Memory B cell (primary cell): ENCODE measurements around the gene TMEM37.

Experiments
- ATAC-seq: fragments of 150-1000 bp; cut with Tn5 transposase; 2 replicates; pipeline ENCODE4 v1.10.0; 2021; ENCODE audit warnings: low read depth, mild to moderate bottlenecking, moderate library complexity
- DNase-seq, 2 donors: peaks; one replicate each; pipeline ENCODE4 v3.0.0; 2022; ENCODE audit warnings: low spot score in 2 of 2
- H3K27ac Mint-ChIP-seq: one replicate; pipeline ENCODE4 v1.8.0; 2022; ENCODE audit warnings: mild to moderate bottlenecking, moderate library complexity, mixed read lengths
- H3K27me3 Mint-ChIP-seq: one replicate; pipeline ENCODE4 v1.8.0; 2022; ENCODE audit warnings: mixed read lengths
- H3K36me3 Mint-ChIP-seq: one replicate; pipeline ENCODE4 v1.8.0; 2022; ENCODE audit warnings: mild to moderate bottlenecking, mixed read lengths
- H3K4me1 Mint-ChIP-seq: one replicate; pipeline ENCODE4 v1.8.0; 2022; ENCODE audit warnings: mixed read lengths
- H3K4me3 Mint-ChIP-seq: one replicate; pipeline ENCODE4 v1.8.0; 2022; ENCODE audit warnings: mild to moderate bottlenecking, moderate library complexity, mixed read lengths
- H3K9me3 Mint-ChIP-seq: one replicate; pipeline ENCODE4 v1.8.0; 2022; ENCODE audit warnings: mixed read lengths

The TMEM37 gene

DNA sequence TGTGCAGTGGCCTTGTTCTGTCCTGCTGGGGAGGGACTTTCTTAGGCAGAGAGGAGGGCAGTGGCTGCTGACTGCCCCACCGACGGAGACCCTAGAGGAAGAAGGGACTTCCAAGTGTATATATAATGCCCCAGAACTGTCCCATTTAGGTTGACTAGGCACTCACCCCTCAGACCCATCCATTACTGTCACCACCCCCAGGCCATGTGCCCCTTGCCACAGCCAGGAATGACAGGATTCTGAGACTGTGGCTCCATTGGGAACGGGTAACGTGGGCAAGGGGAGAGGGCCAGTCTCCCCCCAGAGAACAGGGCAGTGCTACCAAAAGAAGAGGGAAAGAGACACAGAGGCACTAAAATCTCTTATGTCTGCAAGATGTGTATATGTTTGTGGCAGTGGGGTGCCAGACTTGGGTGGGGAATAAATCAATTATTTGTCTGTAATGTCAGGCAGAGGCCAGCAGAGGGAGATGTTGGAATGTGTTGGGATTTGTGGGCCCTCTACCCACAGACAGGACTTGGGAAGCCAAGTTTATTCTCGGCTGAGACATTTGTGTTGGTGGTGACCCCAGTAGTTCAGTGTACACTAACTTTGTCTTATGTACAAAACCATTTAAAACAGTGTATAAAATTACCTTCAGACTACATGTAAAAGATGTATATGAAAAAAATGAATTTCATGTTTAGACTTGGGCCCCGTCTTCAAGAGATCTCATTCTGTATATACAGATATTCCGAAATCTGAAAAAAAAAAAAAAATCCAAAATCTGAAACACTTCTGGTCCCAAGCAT lies 24.0 kb upstream of the TMEM37 start:
- Mint-ChIP-seq H3K27me3 (peaks cover 2% of the 10 kb centered on the region), H3K27ac (no peak overlapping the region), H3K9me3 (peaks cover 2% of the 10 kb centered on the region), H3K36me3 (no peaks in the 10 kb centered on the region), H3K4me1 (peaks cover 3% of the 10 kb centered on the region), H3K4me3 (no peak overlapping the region)
- peak; percentile 40 to 51 for DNase-seq
- ATAC-seq: peak; percentile 31

GRCh38 chr2:119408221-119408619 lies 23.4 kb upstream of the TMEM37 start:
- H3K9me3 Mint-ChIP-seq: peaks cover 2% of the 10 kb centered on the region
- no peak overlapping the region for H3K4me3 Mint-ChIP-seq
- no peak for DNase-seq
- H3K27me3 Mint-ChIP-seq: peaks cover 2% of the 10 kb centered on the region
- H3K27ac Mint-ChIP-seq: no peak overlapping the region
- H3K4me1 Mint-ChIP-seq: peaks cover 3% of the 10 kb centered on the region
- no peaks in the 10 kb centered on the region for H3K36me3 Mint-ChIP-seq
- ATAC-seq: no peak

DNA sequence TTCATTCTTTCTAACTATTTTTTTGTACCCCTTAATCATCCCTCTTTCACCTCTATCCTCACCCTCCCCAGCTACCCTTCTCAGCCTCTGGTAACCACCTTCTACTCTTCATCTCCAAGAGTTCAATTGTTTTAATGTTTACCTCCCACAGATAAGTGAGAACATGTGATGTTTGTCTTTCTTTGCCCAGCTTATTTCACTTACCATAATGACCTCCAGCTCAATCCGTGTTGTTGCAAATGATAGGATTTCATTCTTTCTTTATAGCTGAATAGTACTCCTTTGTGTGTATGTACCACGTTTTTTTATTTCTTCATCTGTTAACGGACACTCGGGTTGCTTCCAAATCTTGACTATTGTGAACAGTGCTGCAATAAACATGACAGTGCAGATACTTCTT lies 22.1 kb upstream of the TMEM37 start:
- no peak for DNase-seq
- Mint-ChIP-seq H3K27me3 (peaks cover 2% of the 10 kb centered on the region), H3K4me1 (peaks cover 4% of the 10 kb centered on the region), H3K4me3 (no peak overlapping the region), H3K36me3 (no peaks in the 10 kb centered on the region), H3K27ac (no peak overlapping the region), H3K9me3 (peaks cover 2% of the 10 kb centered on the region)
- ATAC-seq: no peak

GRCh38 chr2:119414894-119415293 lies 16.8 kb upstream of the TMEM37 start:
- no peak overlapping the region for H3K27ac Mint-ChIP-seq
- no peak for DNase-seq
- ATAC-seq: peak; percentile 27
- H3K36me3 Mint-ChIP-seq: no peaks in the 10 kb centered on the region
- H3K4me1 Mint-ChIP-seq: peaks cover 9% of the 10 kb centered on the region
- no peak overlapping the region for H3K4me3 Mint-ChIP-seq
- H3K27me3 Mint-ChIP-seq: peaks cover 7% of the 10 kb centered on the region
- H3K9me3 Mint-ChIP-seq: no peaks in the 10 kb centered on the region

- Mint-ChIP-seq H3K27ac (no peak overlapping the region), H3K27me3 (peaks cover 7% of the 10 kb centered on the region), H3K9me3 (no peaks in the 10 kb centered on the region)
These were observed 16.0 kb upstream of the TMEM37 start for GRCh38 chr2:119415630-119416029.

GRCh38 chr2:119416299-119416923 lies 15.2 kb upstream of the TMEM37 start:
- peaks cover 9% of the 10 kb centered on the region for H3K4me1 Mint-ChIP-seq
- no peak for DNase-seq
- no peaks in the 10 kb centered on the region for H3K9me3 Mint-ChIP-seq
- H3K4me3 Mint-ChIP-seq: no peak overlapping the region
- no peak overlapping the region for H3K27ac Mint-ChIP-seq
- no peaks in the 10 kb centered on the region for H3K36me3 Mint-ChIP-seq
- no peak for ATAC-seq
- H3K27me3 Mint-ChIP-seq: peaks cover 7% of the 10 kb centered on the region

More at GRCh38 chr2:119415630-119416029, 16.0 kb upstream of the TMEM37 start:
- ATAC-seq (no peak), DNase-seq (no peak)
- H3K4me1 Mint-ChIP-seq: peaks cover 9% of the 10 kb centered on the region
- H3K36me3 Mint-ChIP-seq: no peaks in the 10 kb centered on the region
- H3K4me3 Mint-ChIP-seq: no peak overlapping the region

DNA sequence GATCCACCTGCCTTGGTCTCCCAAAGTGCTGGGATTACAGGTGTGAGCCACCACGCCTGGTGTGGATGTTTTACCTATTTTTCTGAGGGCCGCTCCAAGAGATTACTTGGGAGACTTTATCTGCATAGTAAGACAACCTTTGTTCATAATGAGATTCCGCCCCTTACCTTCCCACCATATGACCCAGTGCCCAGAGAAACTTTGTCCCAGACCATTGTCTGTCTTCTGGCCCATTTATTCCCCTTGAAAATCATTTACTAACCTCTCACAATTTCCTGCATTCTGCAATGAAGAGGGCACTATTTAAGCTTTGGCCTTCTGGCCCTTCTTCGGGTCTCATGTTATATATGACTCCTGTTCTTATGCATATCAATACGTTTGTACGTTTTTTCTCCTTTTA lies 13.7 kb upstream of the TMEM37 start:
- Mint-ChIP-seq H3K36me3 (peaks cover 3% of the 10 kb centered on the region), H3K27ac (no peak overlapping the region), H3K4me3 (no peak overlapping the region), H3K9me3 (peaks cover 6% of the 10 kb centered on the region), H3K4me1 (peaks cover 9% of the 10 kb centered on the region), H3K27me3 (peaks cover 13% of the 10 kb centered on the region)
- DNase-seq (no peak), ATAC-seq (no peak)

- ATAC-seq (no peak), DNase-seq (no peak)
- Mint-ChIP-seq H3K9me3 (peaks cover 6% of the 10 kb centered on the region), H3K4me3 (no peak overlapping the region), H3K4me1 (peaks cover 9% of the 10 kb centered on the region), H3K36me3 (peaks cover 3% of the 10 kb centered on the region), H3K27me3 (peaks cover 18% of the 10 kb centered on the region), H3K27ac (no peak overlapping the region)
These were observed 12.6 kb upstream of the TMEM37 start for GRCh38 chr2:119419065-119419464.

DNA sequence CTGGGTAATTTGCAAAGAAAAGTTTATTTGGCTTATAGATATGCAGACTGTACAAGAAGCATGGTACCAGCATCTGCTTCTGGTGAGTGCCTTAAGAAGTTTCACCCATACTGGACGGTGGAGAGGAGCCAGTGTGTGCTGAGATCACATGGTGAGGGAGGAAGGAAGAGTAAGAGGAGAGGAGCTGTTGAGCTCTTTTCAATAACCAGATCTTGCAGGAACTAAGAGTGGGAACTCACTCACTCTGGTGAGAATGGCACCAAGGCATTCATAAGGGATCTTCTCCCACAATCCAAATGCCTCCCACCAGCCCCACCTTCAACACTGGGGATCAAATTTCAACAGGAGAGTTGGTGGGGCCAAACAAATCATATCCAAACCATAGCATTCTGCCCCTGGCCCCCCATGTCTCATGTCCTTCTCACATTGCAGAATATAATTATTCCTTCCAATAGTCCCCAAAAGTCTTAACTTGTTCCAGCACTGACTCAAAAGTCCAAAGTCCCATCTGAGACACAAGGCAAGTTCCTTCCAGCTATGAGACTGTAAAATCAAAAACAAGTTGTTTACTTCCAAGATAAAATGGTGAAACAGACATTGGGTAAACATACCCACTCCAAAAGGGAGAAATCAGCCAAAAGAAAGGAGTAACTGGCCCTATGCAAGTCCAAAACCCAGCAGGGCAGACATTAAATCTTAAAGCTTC lies 11.7 kb upstream of the TMEM37 start:
- Mint-ChIP-seq H3K4me3 (no peak overlapping the region), H3K9me3 (peaks cover 6% of the 10 kb centered on the region), H3K36me3 (peaks cover 3% of the 10 kb centered on the region), H3K27me3 (peaks cover 18% of the 10 kb centered on the region), H3K27ac (no peak overlapping the region), H3K4me1 (peaks cover 5% of the 10 kb centered on the region)
- DNase-seq: no peak
- no peak for ATAC-seq

- Mint-ChIP-seq H3K4me1 (no peaks in the 10 kb centered on the region), H3K4me3 (no peak overlapping the region), H3K36me3 (peaks cover 3% of the 10 kb centered on the region), H3K27me3 (peaks cover 24% of the 10 kb centered on the region), H3K9me3 (peaks cover 6% of the 10 kb centered on the region), H3K27ac (no peak overlapping the region)
- ATAC-seq (no peak), DNase-seq (no peak)
These were observed 10.3 kb upstream of the TMEM37 start for GRCh38 chr2:119421304-119421703.

- peaks cover 3% of the 10 kb centered on the region for H3K36me3 Mint-ChIP-seq
- DNase-seq: no peak
- H3K4me3 Mint-ChIP-seq: no peak overlapping the region
- H3K27ac Mint-ChIP-seq: no peak overlapping the region
- no peak for ATAC-seq
- H3K4me1 Mint-ChIP-seq: no peaks in the 10 kb centered on the region
- H3K27me3 Mint-ChIP-seq: peaks cover 27% of the 10 kb centered on the region
- H3K9me3 Mint-ChIP-seq: peaks cover 6% of the 10 kb centered on the region
These were observed 9.9 kb upstream of the TMEM37 start for GRCh38 chr2:119421741-119422140.

GRCh38 chr2:119422360-119423107 lies 9.1 kb upstream of the TMEM37 start:
- DNase-seq (no peak), ATAC-seq (no peak)
- Mint-ChIP-seq H3K9me3 (peaks cover 6% of the 10 kb centered on the region), H3K27ac (no peak overlapping the region), H3K4me1 (no peaks in the 10 kb centered on the region), H3K27me3 (peaks cover 33% of the 10 kb centered on the region), H3K36me3 (peaks cover 3% of the 10 kb centered on the region), H3K4me3 (no peak overlapping the region)

- no peak for DNase-seq
- Mint-ChIP-seq H3K9me3 (peaks cover 6% of the 10 kb centered on the region), H3K27ac (no peak overlapping the region), H3K4me1 (no peaks in the 10 kb centered on the region), H3K36me3 (peaks cover 3% of the 10 kb centered on the region), H3K4me3 (no peak overlapping the region), H3K27me3 (peaks cover 36% of the 10 kb centered on the region)
- no peak for ATAC-seq
These were observed 8.6 kb upstream of the TMEM37 start for GRCh38 chr2:119423108-119423444.

- Mint-ChIP-seq H3K27me3 (peaks cover 38% of the 10 kb centered on the region), H3K4me3 (no peak overlapping the region), H3K9me3 (peaks cover 6% of the 10 kb centered on the region), H3K27ac (no peak overlapping the region), H3K4me1 (no peaks in the 10 kb centered on the region), H3K36me3 (peaks cover 3% of the 10 kb centered on the region)
- ATAC-seq (no peak), DNase-seq (no peak)
These were observed 7.8 kb upstream of the TMEM37 start for GRCh38 chr2:119423811-119424210.
